ENCODE measurements around the gene EGLN3.
"Not testable (repeated sequence)": the region's sequence is repeated elsewhere in the genome, so short reads cannot be mapped to it uniquely, and the experiment has no call there.

The EGLN3 gene

GRCh38 chr14:33962466-33962865, 11.6 kb upstream of the EGLN3 start:
- not testable (repeated sequence) for DNase-seq (ENCODE audit: low read depth in 3 of 3, low spot score in 1 of 3)

DNA sequence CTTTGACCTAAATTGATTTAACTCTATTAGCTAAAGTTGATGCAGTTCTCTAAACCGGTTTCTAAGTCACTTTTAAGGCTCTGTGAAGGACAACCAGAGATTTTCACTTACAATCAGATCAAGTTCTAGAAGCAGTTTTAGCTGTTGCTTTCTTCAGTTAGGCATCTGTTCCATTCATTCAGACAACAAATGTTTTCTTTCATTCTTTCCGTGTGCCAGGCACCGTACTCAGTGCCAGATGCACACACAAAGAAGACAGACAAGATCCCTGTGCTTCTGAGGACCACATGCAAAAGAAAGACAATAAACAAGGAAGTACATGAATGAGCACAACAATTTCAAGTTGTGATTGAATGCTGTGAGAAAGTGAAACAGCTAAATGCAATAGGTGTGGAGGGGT, 11.1 kb upstream of the EGLN3 start:
- DNase-seq (ENCODE audit: low read depth in 3 of 3, low spot score in 1 of 3), result no peak

DNA sequence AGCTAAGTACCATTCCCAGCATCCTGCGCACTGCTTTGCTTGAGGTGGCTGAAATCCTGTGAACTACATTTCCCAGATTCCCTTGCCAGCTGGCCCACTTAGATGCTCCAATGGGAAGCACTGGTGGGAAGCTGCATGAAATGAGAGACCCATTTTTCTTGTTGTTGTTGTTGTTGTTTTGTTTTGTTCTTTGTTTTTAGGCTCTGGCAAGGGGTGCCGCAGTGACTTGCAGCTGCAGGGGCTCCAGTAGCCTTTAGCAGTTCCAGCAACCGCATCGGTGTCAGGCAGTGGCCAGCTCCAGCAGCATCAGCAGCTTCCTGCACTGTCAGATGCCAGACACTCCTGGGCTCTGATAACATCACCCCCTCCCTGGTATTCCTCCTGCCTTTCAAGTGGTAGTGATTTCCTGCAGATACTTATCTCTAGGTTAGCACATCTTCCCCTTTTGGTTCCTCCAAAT, 8.8 kb upstream of the EGLN3 start:
- no peak for DNase-seq (ENCODE audit: low read depth in 3 of 3, low spot score in 1 of 3)

- DNase-seq (ENCODE audit: low read depth in 3 of 3, low spot score in 1 of 3), result no peak
Measured at GRCh38 chr14:33958605-33959226, 7.8 kb upstream of the EGLN3 start.

GRCh38 chr14:33957993-33958392, 7.1 kb upstream of the EGLN3 start:
- DNase-seq (ENCODE audit: low read depth in 3 of 3, low spot score in 1 of 3), result no peak

- DNase-seq (ENCODE audit: low read depth in 3 of 3, low spot score in 1 of 3), result no peak
Measured at GRCh38 chr14:33957299-33957698, 6.4 kb upstream of the EGLN3 start.

- no peak for DNase-seq (ENCODE audit: low read depth in 3 of 3, low spot score in 1 of 3)
Measured at GRCh38 chr14:33956640-33957039, 5.8 kb upstream of the EGLN3 start.

DNA sequence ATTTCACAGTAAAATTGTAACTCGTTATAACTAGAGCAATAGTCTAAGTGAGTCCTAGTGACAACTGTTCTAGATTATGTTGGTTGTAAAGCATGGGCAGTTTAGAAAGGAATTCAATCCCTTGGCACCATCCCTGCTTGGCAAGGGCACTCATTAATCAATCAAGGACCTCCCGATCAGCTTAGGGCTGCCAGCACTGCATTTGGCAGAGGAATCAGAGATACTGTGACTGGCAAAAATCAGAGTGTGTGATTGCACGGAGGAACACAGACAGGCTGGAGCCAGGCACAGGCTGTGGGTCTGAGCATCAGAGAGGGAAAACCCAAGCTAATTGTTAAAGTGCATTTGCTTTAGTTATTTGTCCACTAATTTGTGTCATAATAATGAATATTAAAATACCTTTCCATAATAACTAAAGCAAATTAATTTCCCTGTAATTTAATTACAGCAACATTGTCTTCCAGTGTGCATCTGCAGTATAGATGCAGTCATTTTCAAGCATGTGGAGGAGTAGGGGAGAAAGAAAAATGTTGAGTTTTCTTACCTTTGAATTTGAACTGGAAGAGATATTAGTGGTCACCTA, 3.2 kb upstream of the EGLN3 start:
- DNase-seq (ENCODE audit: low read depth in 3 of 3, low spot score in 1 of 3), result no peak

GRCh38 chr14:33952541-33952940, 1.7 kb upstream of the EGLN3 start:
- no peak for DNase-seq (ENCODE audit: low read depth in 3 of 3, low spot score in 1 of 3)

DNA sequence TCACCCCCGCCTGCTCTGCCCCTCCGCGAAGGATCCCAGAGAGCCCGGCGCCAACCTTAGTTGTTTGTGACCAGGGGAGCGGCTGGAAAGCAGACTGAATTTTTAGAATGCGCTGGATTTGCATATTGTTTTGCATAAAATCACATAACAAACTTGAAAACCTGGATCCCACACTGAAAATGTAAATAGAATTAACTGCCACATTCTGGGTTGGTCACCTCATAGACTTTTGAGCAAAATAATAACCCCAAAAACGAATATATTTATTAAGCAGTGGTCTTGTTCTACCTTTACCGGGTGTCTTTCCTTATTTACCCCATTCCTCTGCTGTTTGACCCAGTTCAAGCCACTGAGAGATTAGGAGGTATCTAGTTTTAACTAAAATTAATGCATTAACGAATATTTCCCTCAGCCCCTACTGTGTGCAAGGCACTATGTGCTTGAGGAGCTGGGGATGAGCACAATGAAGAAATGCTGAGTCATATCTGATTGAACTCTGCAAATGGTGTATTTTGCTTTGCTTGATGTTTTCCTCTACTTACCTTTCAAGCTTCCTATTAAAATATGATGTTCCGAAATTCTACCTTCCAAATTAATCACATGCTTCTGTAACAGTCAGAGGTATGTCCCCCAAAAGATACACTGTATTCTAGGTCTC, 438 bp upstream of the EGLN3 start:
- no peak for DNase-seq (ENCODE audit: low read depth in 3 of 3, low spot score in 1 of 3)

DNA sequence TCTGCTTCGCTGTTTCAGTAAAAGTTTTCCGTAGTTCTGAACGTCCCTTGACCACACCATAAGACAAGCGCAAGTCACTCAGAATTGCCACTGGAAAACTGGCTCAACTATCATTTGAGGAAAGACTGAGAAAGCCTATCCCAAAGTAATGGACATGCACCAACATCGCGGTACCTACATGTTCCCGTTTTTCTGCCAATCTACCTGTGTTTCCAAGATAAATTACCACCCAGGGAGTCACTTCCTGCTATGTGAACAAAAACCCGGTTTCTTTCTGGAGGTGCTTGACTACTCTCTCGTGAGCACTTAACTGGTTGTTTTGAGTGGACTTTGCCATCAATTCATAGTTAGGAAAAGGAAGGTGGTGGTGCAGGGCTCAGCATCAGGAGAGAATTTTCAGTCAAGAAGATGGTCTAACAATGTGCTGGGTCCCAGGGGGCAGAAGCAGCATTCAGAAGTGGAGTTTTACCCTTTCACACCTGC, 1.4 kb downstream of the EGLN3 start:
- no peak for DNase-seq (ENCODE audit: low read depth in 3 of 3, low spot score in 1 of 3)

DNA sequence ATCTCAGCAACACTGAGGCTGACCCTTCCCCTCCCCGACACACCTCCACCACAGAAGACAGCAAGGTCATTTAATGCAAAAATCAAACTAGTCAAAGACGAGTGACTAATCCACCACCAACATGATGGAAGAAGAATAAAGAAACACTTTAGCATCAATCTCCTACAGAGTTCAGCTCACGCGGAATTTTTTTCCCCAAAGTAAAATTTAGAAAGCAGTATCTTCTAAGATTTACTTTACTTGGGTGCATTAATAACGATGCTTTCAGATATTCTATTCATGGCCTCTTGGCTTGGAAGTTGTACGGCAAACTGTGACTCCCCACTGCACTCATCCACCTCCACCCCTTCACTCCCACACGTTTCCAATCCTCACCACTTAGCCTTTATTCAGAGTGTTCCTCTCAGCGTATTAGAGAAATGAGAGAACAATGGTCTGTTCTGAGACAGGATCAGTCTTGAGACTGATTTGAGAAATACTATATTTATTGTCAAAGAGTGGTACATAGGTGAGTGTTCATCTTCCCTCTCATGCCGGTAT, 1.9 kb downstream of the EGLN3 start:
- no peak for DNase-seq (ENCODE audit: low read depth in 3 of 3, low spot score in 1 of 3)

GRCh38 chr14:33948145-33948868, 2.6 kb downstream of the EGLN3 start:
- DNase-seq (ENCODE audit: low read depth in 3 of 3, low spot score in 1 of 3), result no peak

GRCh38 chr14:33946679-33947476, 4.0 kb downstream of the EGLN3 start:
- no peak for DNase-seq (ENCODE audit: low read depth in 3 of 3, low spot score in 1 of 3)

DNA sequence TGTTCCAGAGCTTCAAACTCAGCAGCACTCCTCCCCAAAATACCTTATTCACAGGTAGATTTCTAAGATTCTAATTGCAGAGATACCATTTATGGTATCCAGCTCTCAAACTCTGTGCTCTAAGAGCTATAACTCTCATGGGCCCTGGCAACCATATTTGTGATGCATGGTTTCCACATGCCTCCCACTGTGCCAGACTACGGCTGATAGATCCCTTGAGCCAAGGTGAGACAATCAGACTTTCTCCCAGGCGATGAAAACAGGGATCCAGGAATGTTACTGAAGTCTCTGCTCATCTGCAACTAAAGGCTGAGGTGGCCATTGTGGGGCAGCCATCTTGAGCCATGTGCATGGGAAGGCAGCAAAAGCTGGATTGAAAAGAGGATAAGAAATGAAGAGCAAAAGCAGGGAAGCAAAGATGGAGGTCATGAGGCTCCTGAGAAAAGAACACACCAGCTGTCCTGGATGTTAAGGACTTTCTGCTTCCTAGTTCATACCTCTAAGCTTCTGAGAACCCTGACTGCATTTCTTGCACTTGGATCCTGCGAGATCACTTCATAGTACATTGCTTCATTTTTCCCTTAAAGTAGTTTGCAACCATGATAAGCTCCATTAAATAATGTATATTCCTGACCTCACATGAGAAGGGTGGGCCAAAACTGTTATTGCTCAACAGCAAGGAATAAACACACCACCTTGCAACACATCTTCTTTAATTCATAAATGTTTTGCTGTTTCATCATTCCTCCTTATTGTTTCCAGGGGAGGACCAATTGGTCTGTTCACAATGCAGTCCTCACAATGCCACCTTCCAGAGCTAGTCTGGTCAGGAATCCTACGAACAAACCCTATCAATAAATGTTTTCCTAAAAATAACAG, 5.4 kb downstream of the EGLN3 start:
- no peak for DNase-seq (ENCODE audit: low read depth in 3 of 3, low spot score in 1 of 3)

GRCh38 chr14:33943096-33943883, 7.6 kb downstream of the EGLN3 start:
- DNase-seq (ENCODE audit: low read depth in 3 of 3, low spot score in 1 of 3), result no peak

DNA sequence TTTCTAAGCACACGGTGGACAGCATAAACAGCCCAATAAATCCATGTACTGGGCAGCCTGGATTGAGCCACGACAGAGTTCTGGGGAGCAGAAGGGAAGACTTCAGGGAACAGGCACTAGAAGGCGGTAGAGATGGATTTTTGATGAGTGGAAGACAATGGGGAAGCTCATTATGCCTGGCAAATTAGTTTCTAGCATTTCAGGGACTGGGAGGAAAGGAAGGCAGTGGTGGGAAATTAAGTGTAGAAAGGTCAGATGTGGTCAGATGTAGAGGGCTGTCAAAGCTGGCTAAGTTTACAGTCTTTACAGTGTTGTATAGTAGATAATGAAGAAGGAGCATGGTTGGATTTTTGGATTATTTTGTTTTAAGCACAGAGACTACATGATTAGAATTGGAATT, 9.2 kb downstream of the EGLN3 start:
- no peak for DNase-seq (ENCODE audit: low read depth in 3 of 3, low spot score in 1 of 3)

DNA sequence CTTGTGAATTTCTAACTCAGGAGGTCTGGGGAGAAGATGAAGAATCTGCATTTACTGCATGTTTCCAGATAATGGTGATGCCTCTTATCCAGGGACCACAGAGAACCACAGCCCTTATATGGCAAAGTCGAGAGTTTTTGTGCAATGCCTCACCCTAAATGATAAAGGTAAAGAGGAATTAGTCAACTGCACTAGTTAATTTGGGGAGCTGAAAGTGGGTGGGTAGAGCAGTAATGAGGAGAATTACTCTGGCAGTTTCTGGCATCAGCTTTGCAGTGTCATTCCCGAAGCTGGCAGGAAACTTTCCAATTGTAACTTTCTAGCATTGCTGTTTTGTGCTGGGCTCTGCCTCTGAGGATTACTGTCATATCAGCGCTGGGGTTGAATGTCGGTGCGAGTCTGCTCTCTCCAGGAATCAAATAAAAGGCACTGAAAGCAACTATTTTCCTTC, 10.3 kb downstream of the EGLN3 start:
- no peak for DNase-seq (ENCODE audit: low read depth in 3 of 3, low spot score in 1 of 3)

Measured in stimulated activated CD4-positive, alpha-beta T cell treated with anti-CD3 and anti-CD28 coated beads, TNF-alpha, amount 100 ng/mL, for 1 hour (primary cell).